ENCODE data around the gene ZNF296.

The ZNF296 gene

DNA sequence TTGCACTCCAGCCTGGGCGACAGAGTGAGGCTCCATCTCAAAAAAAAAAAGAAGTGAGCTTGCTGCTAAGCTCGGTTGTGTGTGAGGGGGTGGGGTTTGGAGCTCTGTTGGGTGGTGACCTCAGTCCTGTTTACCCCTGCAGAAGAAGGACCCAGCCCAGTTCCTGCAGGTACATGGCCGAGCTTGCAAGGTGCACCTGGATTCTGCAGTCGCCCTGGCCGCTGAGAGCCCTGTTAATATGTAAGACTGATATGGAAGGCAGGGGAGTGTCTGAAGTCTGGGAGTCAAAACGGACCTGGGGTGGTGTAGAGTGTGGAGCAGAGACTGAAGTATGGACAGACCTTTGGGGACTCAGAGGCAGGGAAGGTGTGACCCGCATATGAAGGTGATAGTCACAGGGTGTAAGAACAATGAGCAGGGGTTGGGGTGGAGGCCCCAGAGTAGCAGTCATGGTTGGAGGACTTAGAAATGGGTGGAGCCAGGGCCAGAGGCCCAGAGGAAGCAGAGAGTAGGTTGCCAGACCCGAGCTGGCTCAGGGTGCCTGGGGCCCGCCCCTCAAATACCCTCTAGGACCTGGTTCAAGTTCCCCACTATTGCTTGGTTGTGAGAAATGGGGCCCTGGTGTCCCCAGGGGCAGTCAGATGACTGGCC, 24.2 kb downstream of the ZNF296 start:
- no peak for DNase-seq

DNA sequence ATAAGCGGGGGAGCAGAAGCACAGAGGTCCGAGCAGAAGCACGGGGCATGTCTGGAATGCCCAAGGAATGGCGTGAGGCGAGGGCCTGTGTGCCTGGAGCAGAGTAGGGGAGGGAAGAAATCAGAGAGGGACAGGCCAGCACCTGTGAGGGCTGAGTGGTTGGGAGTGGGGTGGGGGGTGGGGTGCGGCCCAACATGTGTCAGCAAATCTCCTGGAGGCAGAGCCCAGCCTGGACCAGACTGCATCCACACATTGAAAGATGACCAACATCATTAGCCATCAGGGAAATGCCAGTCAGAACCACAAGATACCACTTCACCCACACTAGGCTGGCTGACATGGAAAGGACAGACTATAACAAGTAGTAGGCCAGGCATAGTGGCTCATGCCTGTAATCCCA, 26.2 kb downstream of the ZNF296 start:
- no peak for DNase-seq

DNA sequence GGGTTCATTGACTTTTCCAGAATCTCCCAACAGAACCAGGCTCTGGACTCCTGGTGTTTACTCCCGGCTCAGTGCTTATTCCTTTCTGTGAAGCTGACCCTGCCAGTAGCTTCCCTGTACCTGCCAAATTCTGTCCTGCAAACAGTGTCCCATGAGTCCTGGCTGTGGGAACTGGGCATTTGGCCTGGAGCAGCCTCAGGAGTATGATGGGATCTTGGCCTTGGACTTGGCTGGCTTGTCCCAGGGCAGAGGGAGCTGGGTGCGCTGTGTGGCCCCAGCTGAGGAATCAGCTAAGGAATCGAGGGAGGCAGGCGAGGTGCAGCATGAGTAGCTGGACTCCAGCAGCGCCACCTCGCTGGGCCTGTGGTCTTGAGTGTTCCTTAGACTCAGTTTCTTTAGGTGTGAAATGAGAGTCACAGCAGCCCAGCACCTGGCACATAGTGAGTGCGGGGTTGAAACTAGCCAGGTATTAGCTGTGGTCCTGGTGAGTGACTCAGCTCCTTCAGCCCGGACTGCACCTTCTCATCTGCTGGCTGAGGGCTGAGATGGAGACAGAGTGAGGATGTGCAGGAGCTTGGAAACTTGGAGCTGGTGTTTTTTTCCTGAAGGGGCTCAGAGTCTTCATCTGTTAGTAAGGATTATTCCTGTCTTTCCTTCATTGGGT, 27.1 kb downstream of the ZNF296 start:
- no peak for DNase-seq

DNA sequence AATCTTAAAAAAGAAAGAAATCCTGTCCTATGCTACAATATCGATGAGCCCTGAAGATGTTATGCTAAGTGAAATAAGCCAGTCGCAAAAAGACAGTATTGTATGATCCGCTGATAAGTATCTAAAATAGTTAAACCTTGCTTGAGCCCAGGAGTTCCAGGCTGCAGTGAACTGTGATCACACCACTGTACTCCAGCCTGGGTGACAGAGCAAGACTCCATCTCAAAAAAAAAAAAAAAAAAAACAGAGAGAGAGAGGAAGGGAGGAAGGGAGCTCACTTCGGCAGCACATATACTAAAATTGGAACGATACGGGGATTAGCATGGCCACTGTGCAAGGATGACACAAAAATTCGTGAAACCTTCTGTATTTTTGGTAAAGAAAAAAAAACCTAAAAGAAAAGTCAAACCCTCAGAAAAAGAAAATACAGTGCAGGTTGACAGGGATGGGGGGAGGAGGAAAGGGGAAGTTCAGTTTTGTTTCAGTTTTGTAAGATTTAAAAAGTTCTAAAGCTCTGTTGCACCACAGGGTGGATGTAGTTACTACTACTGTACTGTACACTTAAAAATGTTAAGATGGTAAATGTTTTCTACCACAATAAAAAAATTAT, 29.0 kb downstream of the ZNF296 start:
- DNase-seq = no peak

DNA sequence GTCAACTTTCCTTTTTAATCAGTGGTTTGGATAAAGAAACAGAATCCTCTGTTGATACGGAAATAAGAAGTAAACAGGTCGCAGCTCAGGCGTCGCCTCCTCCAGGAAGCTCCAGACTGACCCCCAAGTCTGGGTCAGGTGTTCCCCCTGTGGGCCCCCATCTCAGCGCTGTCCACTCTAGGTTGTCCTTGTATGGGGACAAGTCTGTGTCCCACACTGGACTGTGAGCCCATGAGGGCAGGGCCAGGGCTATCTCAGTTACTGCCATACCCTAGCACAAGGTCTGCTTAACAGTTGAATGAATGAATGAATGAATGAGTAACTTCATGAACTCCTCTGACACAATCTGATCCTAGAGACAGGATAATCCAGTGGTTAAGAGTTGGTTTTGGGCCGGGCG, 29.9 kb downstream of the ZNF296 start:
- no peak for DNase-seq

DNA sequence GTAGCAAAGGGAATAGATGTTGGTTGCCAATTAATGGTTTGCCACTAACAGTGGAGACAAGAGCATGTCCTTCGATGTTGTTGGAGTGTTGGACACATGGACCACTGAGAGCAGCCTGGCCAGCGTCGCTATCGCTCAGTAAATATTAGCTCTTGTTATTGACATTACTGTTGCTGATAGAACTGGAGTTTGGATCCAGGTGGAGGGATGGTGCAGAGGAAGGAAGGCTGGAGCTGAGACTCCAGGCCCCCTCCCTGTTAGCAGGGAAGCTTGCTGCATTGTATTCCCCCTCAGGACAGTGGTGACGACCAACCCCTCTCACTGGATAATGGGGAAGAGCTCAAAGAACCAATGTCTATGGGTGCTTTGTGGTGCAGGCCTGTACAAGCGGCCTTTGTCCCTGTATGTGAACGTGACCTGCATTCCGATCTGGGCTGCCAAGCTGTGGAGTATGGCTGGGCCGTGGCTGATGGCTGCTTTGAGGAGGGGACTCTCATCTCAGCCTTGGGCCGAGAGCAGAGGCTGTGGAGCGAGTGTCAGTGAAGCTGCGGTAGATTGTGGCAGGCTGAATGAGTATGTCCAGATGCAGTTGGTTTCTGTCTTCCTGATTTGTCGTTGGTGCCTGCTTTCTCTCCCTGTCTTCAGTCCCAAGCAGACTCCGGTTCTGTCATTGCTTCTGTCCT, 30.5 kb downstream of the ZNF296 start:
- peak; percentile 34 for DNase-seq

DNA sequence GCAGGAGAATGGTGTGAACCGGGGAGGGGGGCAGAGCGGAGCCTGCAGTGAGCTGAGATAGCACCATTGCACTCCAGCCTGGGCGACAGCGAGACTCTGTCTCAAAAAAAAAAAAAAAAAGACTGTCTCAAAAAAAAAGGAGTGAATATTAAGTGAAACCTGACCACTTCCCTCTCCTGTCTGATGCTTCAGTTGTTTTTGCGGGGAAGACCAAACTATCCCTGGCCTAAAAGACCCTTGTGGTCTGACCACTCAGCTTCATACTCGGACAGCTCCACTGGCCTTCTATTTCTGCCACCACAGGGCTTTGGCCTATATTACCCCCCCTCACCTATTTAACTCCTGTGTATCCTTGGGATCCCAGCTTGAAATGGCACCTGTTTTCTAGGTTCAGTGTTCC, 35.2 kb downstream of the ZNF296 start:
- DNase-seq = no peak

DNA sequence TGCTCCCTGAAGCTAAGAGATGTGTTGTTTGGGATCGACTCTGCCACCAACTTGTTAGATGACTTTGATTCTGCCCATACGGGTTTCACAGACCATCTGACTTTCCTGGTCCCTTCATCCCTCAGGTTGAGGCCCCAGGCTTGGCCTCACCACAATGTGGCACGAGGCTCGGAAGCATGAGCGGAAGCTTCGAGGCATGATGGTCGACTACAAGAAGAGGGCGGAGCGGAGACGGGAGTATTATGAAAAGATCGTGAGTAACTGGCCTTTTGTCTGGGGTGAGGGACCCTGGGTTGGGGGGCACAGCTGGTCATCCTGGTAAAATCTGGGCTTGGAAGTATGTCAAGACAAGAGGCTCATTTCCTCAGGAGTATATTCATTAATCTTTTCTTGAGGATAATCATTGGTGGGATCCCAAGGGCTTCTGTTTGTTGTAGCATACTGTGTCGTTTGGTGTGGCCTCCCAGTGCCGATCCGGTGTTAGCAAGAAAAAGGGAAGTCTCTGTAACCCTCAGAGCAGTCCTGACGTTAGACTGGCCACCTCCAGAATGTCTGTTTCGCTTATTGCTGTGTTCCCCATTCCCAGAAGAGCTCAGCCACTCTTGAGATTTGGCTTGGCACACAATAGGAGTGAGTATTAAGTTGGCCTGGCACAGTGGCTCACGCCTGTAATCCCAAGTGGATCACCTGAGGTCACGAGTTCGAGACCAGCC, 36.1 kb downstream of the ZNF296 start:
- no peak for DNase-seq

DNA sequence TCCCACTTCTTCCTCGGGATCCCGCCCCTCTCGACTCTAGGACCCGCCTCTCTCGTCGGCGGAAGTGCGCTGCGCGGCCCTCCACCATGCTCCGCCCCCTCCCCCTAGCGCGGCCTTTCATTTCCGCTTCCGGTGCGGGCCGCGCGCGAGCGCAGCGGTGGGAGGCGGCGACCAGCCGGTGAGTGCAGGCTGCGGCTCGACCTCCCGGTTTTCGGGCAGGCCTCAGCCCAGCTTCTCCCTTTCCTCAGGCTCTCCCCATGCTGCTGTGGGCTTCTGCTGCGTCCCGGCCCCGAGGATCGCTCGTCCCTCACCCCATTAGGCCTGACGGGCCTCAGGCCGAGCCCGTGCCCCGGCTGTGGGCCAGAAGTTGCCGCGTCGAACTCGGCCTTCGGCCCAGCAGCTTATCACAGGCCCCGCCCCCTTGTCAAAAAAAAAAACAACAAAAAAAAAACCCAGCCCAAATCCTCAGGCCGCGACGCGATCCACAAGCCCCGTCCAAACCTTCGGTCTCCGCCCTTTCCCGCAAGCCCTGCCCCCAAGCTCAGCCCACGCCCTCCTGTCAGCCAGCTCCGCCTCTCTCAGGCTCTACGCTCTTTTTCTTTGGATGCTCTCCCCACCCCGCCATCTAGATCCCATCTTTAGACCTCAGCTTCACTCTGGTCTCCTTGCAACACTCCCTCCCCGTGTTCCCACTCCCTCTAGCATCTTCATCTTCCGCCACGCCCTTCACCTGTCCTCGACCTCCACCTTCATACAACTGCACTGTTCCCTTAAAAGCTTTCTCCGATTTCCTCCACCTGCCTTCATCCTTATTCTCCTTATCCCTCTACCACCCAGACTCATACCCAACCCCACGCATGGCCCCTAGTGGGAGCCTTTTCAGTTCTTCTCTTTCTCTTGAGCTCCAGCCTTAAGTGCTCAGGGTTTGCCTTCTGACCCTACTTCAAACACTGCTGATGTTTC, 37.1 kb downstream of the ZNF296 start, which contains the start of gene CLASRP:
Gene CLASRP (plus strand): TSS at position 115 of the 963 bp plus-strand sequence. CDS start 1,168 bp downstream, outside the sequence.
- DNase-seq = peak; percentile 88

DNA sequence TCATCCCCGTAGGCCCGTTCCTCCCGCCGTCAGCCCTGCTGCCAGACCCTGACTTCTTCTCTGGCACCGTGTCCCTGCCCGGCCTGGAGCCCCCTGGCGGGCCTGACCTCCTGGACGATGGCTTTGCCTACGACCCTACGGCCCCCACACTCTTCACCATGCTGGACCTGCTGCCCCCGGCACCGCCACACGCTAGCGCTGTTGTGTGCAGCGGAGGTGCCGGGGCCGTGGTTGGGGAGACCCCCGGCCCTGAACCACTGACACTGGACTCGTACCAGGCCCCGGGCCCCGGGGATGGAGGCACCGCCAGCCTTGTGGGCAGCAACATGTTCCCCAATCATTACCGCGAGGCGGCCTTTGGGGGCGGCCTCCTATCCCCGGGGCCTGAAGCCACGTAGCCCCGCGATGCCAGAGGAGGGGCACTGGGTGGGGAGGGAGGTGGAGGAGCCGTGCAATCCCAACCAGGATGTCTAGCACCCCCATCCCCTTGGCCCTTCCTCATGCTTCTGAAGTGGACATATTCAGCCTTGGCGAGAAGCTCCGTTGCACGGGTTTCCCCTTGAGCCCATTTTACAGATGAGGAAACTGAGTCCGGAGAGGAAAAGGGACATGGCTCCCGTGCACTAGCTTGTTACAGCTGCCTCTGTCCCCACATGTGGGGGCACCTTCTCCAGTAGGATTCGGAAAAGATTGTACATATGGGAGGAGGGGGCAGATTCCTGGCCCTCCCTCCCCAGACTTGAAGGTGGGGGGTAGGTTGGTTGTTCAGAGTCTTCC, 38.7 kb downstream of the ZNF296 start:
- DNase-seq = no peak

DNA sequence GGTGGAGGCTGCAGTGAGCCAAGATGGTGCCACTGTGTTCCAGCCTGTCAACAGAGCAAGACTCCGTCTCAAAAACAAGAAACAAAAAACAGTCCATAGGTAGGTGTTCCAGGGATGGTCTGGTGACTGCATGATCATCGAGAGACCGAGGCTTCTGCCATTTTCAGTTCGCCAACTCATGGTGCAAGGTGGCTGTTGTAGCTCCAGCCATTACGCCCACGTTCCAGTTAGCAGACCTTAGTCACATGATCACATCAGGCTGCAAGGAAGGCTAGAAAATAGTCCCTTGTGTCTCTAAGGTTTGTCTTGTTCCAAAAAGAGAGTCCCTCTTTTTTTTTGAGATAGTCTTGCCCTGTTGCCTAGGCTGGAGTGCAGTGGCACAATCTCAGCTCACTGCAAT, 40.5 kb downstream of the ZNF296 start:
- no peak for DNase-seq

DNA sequence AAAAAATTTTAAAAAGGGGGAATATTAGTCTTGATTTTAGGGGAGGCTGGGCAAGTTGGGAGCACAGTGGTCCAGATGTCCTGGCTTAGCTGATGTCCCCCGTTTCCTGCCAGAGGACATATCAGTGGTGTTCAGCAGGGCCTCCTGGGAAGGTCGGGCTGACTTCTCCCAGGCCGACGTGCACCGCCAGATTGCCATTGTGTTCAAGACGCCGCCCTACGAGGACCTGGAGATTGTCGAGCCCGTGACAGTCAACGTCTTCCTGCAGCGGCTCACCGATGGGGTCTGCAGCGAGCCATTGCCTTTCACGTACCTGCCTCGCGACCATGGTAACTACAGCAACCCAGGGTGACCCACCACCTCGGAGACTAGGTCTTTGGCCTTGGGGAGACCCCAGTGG, 43.9 kb downstream of the ZNF296 start:
- no peak for DNase-seq

DNA sequence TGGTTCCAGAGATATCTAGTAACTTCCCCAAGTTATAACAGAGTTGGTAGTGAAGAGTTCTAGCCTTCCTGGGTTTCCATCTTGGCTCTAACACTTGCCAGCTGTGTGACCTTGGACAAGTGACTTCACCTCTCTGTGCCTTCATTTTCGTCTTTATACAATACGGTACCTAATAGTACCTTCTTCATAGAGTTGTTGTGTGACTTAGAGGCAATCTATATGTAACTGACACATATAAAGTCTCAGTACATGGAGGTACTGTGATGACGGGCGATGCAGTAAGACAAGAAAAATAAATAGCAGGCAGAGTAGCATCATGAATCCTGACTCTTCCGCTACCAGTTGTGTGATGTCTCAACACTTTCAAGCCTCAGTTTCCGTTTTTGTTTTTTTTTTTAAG, 45.5 kb downstream of the ZNF296 start:
- no peak for DNase-seq

DNA sequence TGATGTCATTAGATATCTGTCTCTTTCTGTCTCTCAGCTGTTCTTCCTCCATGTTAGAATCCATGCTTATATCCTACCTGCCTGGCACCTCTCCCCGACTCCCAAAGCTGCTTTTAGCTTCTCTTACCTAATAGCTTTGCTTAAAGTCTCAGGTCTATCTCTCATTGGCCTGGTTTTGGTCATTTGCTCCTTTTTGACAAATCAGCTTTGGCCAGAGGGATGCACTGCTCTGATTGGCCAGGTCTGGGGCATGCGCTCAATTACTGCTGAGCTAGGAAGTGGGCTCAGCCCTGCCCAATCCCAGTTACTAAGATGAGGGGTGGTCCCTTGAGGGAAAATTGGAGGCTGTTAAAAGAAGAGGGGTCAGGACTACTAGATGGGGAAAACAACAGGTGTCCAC, 48.9 kb downstream of the ZNF296 start:
- no peak for DNase-seq

DNA sequence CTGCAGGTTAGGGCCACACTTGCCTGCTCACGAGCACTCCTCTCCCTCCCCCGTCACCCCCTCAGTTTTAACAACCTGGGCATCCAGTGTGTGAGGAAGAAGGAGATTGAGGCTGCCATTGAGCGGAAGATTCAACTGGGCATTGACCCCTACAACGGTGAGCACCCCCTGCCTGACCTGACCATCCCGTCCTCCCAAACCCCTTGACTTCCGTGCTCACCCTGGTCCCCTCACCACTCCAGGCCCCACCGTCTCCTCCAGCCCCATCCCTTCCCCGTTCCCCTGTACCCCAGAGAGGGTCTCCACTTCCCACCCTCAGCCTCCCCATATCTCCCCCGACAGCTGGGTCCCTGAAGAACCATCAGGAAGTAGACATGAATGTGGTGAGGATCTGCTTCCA, 51.0 kb downstream of the ZNF296 start:
- no peak for DNase-seq

DNA sequence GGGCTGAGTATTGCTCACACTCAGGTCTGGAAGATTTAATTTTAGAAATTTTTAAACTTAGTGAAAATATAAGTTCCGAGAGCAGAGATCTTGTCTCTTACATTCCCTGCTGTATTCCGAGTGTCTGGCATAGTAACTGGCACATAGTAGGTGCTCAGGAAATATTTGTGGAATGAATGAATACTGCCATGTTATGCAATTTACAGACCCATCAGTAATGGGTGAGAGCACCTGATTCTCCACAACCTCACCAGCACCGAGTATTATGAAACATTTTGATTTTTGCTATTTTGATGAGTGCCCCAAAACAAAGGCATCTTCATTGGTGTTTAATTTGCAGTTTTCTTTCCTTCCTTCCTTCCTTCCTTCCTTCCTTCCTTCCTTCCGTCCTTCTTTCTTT, 53.2 kb downstream of the ZNF296 start:
- no peak for DNase-seq

DNA sequence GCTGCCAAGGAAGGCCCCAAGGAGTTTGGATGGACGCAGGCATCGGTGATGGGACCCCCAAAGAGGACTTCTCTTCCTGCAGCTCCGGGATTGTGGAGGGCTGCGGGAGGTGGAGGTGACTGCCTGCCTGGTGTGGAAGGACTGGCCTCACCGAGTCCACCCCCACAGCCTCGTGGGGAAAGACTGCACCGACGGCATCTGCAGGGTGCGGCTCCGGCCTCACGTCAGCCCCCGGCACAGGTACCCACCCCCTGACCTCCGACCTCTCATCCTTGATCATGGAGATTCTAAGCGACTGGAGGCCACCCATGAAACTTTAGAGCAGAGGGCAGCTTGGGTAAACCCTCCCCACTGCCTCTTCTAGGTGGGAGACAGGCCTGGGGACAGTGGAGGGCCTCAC, 54.3 kb downstream of the ZNF296 start:
- DNase-seq = no peak

Data from NCI-H146 (cell line).